HepG2 (cell line): ENCODE results near the gene HDGF. TPM values are rescaled to one million over a fixed set of nuclear protein-coding genes. Genes with fewer than 3 reads are reported as not detected.
"Not testable (repeated sequence)": the region's sequence is repeated elsewhere in the genome, so short reads cannot be mapped to it uniquely, and the experiment has no call there.

Source experiments
- ATAC-seq: fragments of 200-7000 bp; cut with Tn5 transposase; 3 replicates; pipeline ENCODE4 v1.9.1; 2020; ENCODE audit warnings: mild to moderate bottlenecking, moderate library complexity
- BruUV-seq: library from RNA; stranded (reverse); fragments of 400-500 nt; replicated peaks from 2 replicates; lab custom pipeline; 2021; lab: Mats Ljungman, UMichigan
- CTCF ChIA-PET: fragments of 300-600 bp; formaldehyde crosslinking; extraction: SDS; loops from one replicate; lab custom pipeline; 2021; ENCODE audit warnings: low total read pairs, inconsistent platforms, low intra/inter-chr PET ratio; lab: Yijun Ruan, JAX
- POLR2A ChIA-PET: fragments of 350-600 bp; sonication (Branson Sonifier 250); formaldehyde crosslinking; loops from one replicate; lab custom pipeline; 2020; ENCODE audit warnings: antibody characterized with exemption, inconsistent platforms; lab: Yijun Ruan, JAX
- DNase-seq: peaks from one replicate; pipeline ENCODE4 v3.0.0-alpha.2; 2015; ENCODE audit warnings: low spot score
- FAIRE-seq: peaks from 3 replicates; lab custom pipeline; 2011; peaks lifted over from hg19 to GRCh38; lab: Jason Lieb, UNC
- H2AFZ ChIP-seq: one replicate; pipeline ENCODE4 v1.6.1; 2011; ENCODE audit warnings: low read length, inconsistent platforms
- H3K27ac ChIP-seq: fragments of 300-600 bp; 3 replicates; pipeline ENCODE4 v1.8.0; 2011; ENCODE audit warnings: mixed run types, mild to moderate bottlenecking, mixed read lengths, low read length, inconsistent platforms; ENCODE audit not compliant: insufficient read depth; ENCODE audit errors: extremely low read length
- H3K27me3 ChIP-seq, 2 experiments: fragments of 200-600 bp in 1 of 2; 2 replicates in 1 of 2; 3 replicates in 1 of 2; pipeline versions ENCODE4 v1.6.0 to v1.8.0; 2011; ENCODE audit warnings: low read length in 2 of 2, mild to moderate bottlenecking in 2 of 2, moderate library complexity in 2 of 2, inconsistent platforms in 1 of 2; ENCODE audit not compliant: insufficient read depth in 2 of 2, control insufficient read depth in 1 of 2
- H3K36me3 ChIP-seq, 2 experiments: fragments of 200-600 bp in 1 of 2; replicated peaks in 1 of 2; 2 replicates in 1 of 2; 3 replicates in 1 of 2; pipeline versions ENCODE4 v1.5.1 to v1.8.0; 2011; ENCODE audit warnings: low read length in 2 of 2, inconsistent platforms in 1 of 2; ENCODE audit not compliant: insufficient read depth in 2 of 2, control insufficient read depth in 1 of 2
- H3K4me1 ChIP-seq: 2 replicates; pipeline ENCODE4 v1.5.1; 2012; ENCODE audit warnings: low read length, inconsistent platforms; ENCODE audit not compliant: insufficient read depth
- H3K4me2 ChIP-seq: 2 replicates; pipeline ENCODE4 v1.6.0; 2011; ENCODE audit warnings: low read depth, low read length, inconsistent platforms
- H3K4me3 ChIP-seq, 3 experiments: fragments of 200-600 bp in 1 of 3; sonication (generic), shearing (Covaris generic) in 1 of 3; replicated peaks in 1 of 3; 2 replicates each; pipeline ENCODE4 v1.5.1; 2011 to 2016; ENCODE audit warnings: low read length in 3 of 3, inconsistent platforms in 2 of 3, low read depth in 2 of 3, mild to moderate bottlenecking in 2 of 3, control low read depth in 1 of 3, mixed read lengths in 1 of 3; ENCODE audit not compliant: insufficient read depth in 1 of 3
- H3K79me2 ChIP-seq: one replicate; pipeline ENCODE4 v1.6.1; 2011; ENCODE audit warnings: low read length, inconsistent platforms; ENCODE audit not compliant: insufficient read depth
- H3K9ac ChIP-seq: 2 replicates; pipeline ENCODE4 v1.6.0; 2011; ENCODE audit warnings: mild to moderate bottlenecking, low read depth, low read length, inconsistent platforms; ENCODE audit not compliant: insufficient read depth
- H3K9me3 ChIP-seq: 2 replicates; pipeline ENCODE4 v1.5.1; 2012; ENCODE audit warnings: mild to moderate bottlenecking, low read length
- H4K20me1 ChIP-seq: 2 replicates; pipeline ENCODE4 v1.6.0; 2011; ENCODE audit warnings: inconsistent platforms, mild to moderate bottlenecking, low read length, moderate library complexity; ENCODE audit not compliant: insufficient read depth
- CEBPZ ChIP-seq: IDR thresholded peaks from 2 replicates; pipeline ENCODE4 v1.6.1; 2012; ENCODE audit warnings: low read length, improper control_type of control experiment
- ETV5 ChIP-seq: IDR thresholded peaks from 2 replicates; pipeline ENCODE4 v1.6.1; 2018; ENCODE audit warnings: missing biosample characterization, missing genetic modification reagents, inconsistent platforms, borderline replicate concordance
- NR2F6 ChIP-seq, 2 experiments: IDR thresholded peaks; 2 replicates each; pipeline ENCODE4 v1.6.1; 2016; ENCODE audit warnings: antibody characterized with exemption in 1 of 2, mild to moderate bottlenecking in 1 of 2
- ZNF646 ChIP-seq: sonication (generic); formaldehyde crosslinking; IDR thresholded peaks from 2 replicates; pipeline ENCODE4 v1.9.0; 2021; ENCODE audit warnings: mild to moderate bottlenecking, missing genetic modification reagents
- WGBS: methylation state at CpG from one replicate; pipeline ENCODE4 v1.1.6; 2017; ENCODE audit warnings: low lambda C conversion rate; 5-methylcytosine and 5-hydroxymethylcytosine counted together
- in situ Hi-C: cut with HindIII; loops from 2 replicates; pipeline ENCODE4 v1.10.0; 2017; ENCODE audit warnings: low pct_unique_long_range_greater_than_20kb; ENCODE audit not compliant: extremely low pct_ligation_motif_present
- intact Hi-C: fragments of 100-400 bp; cut with micrococcal nuclease; formaldehyde crosslinking; loops from one replicate; pipeline ENCODE4 v1.10.0; 2022; ENCODE audit not compliant: unreplicated experiment
- polyA plus RNA-seq, 8 experiments: library from polyadenylated mRNA; depleted of rRNA in 3 of 8; stranded (reverse) in 7 of 8; unstranded in 1 of 8; fragments of >200 nt; fragmentation: Illumina TruSeq in 4 of 8; extraction: Trizol in 4 of 8; gene quantifications; 2 replicates each; pipeline versions ENCODE4 v1.2.1 to v1.2.3, GENCODE V29; 2011 to 2016; ENCODE audit warnings: low read depth in 4 of 8, missing spikeins in 1 of 8, mixed read lengths in 1 of 8; ENCODE audit not compliant: insufficient read depth in 1 of 8
- total RNA-seq, 5 experiments: library from RNA; depleted of rRNA; stranded (reverse); fragments of >200 nt; fragmentation: Illumina TruSeq; extraction: Trizol; gene quantifications; 2 replicates each; pipeline ENCODE4 v1.2.3, GENCODE V29; 2016; ENCODE audit warnings: low read depth in 1 of 5

HDGF gene
- total and polyA plus RNA-seq, 2 of the 13 experiments (the other 11 are each of a cell fraction or from before 2014, with no cell fraction given) = 156 to 196 TPM

- TF ChIP-seq CEBPZ (no peak), ETV5 (no peak), ZNF646 (CRISPR knock-in tag) (no peak), NR2F6 (IDR thresholded peaks at IDR 0.05) (no peak), NR2F6 (CRISPR knock-in tag; IDR thresholded peaks at IDR 0.05) (no peak)
Observed at GRCh38 chr1:156760092-156760795, 8.8 kb upstream of the HDGF start (continued).

DNA sequence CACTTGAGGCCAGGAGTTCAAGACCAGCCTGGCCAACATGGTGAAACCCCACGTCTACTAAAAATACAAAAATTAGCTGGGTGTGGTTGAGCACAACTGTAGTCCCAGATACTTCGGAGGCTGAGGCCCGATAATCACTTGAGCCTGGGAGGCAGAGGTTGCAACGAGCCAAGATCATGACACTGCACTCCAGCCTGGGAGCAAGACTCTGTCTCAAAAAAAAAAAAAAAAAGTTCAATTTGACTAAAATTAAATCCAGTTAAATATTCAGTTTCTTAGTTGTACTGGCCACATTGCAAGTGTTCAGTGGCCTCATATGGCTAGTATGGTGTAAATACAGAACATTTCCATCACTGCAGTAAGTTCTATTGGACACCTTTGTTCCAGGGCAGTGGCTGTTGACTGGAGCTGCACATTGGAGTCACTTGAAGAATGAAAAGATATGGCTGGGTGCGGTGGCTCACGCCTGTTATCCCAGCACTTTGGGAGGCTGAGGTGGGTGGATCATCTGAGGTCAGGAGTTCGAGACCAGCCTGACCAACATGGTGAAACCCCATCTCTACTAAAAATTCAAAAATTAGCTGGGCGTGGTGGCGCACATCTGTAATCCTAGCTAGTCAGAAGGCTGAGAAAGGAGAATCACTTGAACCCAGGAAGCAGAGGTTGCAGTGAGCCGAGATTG lies 6.2 kb upstream of the HDGF start:
- POLR2A ChIA-PET = interaction anchor here (2.6 kb wide), 1 partner anchor 9 kb away, joined by 12 read pairs; the partner anchor contains the start of gene PRCC
- H4K20me1 ChIP-seq, in situ Hi-C loops, H3K36me3 ChIP-seq, H3K79me2 ChIP-seq, DNase-seq, intact Hi-C loops, BruUV-seq, H3K9me3 ChIP-seq, ATAC-seq, H3K27me3 ChIP-seq, H3K27ac ChIP-seq, H2AFZ ChIP-seq, H3K4me2 ChIP-seq, H3K4me1 ChIP-seq, CTCF ChIA-PET, FAIRE-seq, H3K9ac ChIP-seq, H3K4me3 ChIP-seq: not testable (repeated sequence)
- 98% methylated on average over 10 of the region's 10 CpGs for WGBS
